Fibroblast of skin of abdomen (primary cell): ENCODE data around the gene LDLRAD4.

ENCODE experiments used
- DNase-seq: peaks from one replicate; pipeline ENCODE4 v3.0.0-alpha.2; 2013

Gene LDLRAD4

GRCh38 chr18:13496691-13497281, 278.2 kb downstream of the LDLRAD4 start:
- no peak for DNase-seq

- DNase-seq: no peak
These were observed 281.2 kb downstream of the LDLRAD4 start for GRCh38 chr18:13499803-13500202.

- peak; percentile 89 for DNase-seq
These were observed 281.8 kb downstream of the LDLRAD4 start for GRCh38 chr18:13500227-13500865.

GRCh38 chr18:13500869-13501542, 282.4 kb downstream of the LDLRAD4 start:
- peak; percentile 86 for DNase-seq

GRCh38 chr18:13501543-13501887, 283.0 kb downstream of the LDLRAD4 start:
- no peak for DNase-seq

GRCh38 chr18:13501891-13502290, 283.3 kb downstream of the LDLRAD4 start:
- no peak for DNase-seq

GRCh38 chr18:13502585-13502984, 284.0 kb downstream of the LDLRAD4 start:
- no peak for DNase-seq

- no peak for DNase-seq
These were observed 285.3 kb downstream of the LDLRAD4 start for GRCh38 chr18:13503836-13504235.

GRCh38 chr18:13505780-13506345, 287.3 kb downstream of the LDLRAD4 start:
- DNase-seq: no peak

GRCh38 chr18:13510594-13510993, 292.0 kb downstream of the LDLRAD4 start:
- no peak for DNase-seq

GRCh38 chr18:13511961-13512577, 293.5 kb downstream of the LDLRAD4 start:
- DNase-seq: no peak

GRCh38 chr18:13513021-13513420, 294.5 kb downstream of the LDLRAD4 start:
- no peak for DNase-seq

- DNase-seq: no peak
These were observed 294.9 kb downstream of the LDLRAD4 start for GRCh38 chr18:13513481-13513880.

GRCh38 chr18:13514558-13514957, 296.0 kb downstream of the LDLRAD4 start:
- DNase-seq: no peak

GRCh38 chr18:13516855-13517254, 298.3 kb downstream of the LDLRAD4 start:
- no peak for DNase-seq

- DNase-seq: no peak
These were observed 298.8 kb downstream of the LDLRAD4 start for GRCh38 chr18:13517369-13517768.

GRCh38 chr18:13518382-13518781, 299.8 kb downstream of the LDLRAD4 start:
- no peak for DNase-seq

GRCh38 chr18:13520306-13520705, 301.7 kb downstream of the LDLRAD4 start:
- DNase-seq: no peak

GRCh38 chr18:13520741-13521140, 302.2 kb downstream of the LDLRAD4 start:
- no peak for DNase-seq

- DNase-seq: no peak
These were observed 302.9 kb downstream of the LDLRAD4 start for GRCh38 chr18:13521418-13521817.

GRCh38 chr18:13522256-13522655, 303.7 kb downstream of the LDLRAD4 start:
- no peak for DNase-seq

GRCh38 chr18:13522861-13523660, 304.5 kb downstream of the LDLRAD4 start:
- no peak for DNase-seq

- no peak for DNase-seq
These were observed 305.5 kb downstream of the LDLRAD4 start for GRCh38 chr18:13524054-13524453.
